IMR-90 (cell line): ENCODE results near the gene C1orf167. TPM values are rescaled to one million over a fixed set of nuclear protein-coding genes. Genes with fewer than 3 reads are reported as not detected.

Experiments
- ATAC-seq: fragments of 200-7000 bp; cut with Tn5 transposase; 2 replicates; pipeline ENCODE4 v1.9.1; 2020; ENCODE audit warnings: low read depth, mild to moderate bottlenecking, moderate library complexity
- BruUV-seq: library from RNA; stranded (reverse); fragments of 400-500 nt; replicated peaks from 2 replicates; lab custom pipeline; 2021; lab: Mats Ljungman, UMichigan
- CTCF ChIA-PET: fragments of 300-600 bp; formaldehyde crosslinking; extraction: SDS; loops from one replicate; lab custom pipeline; 2021; ENCODE audit warnings: antibody characterized with exemption; lab: Yijun Ruan, JAX
- POLR2A ChIA-PET: fragments of 300-600 bp; sonication (Branson Sonifier 250); formaldehyde crosslinking; loops from one replicate; lab custom pipeline; 2022; ENCODE audit warnings: antibody characterized with exemption; ENCODE audit not compliant: unreplicated experiment; lab: Charles Lee
- DNase-seq: peaks from one replicate; pipeline ENCODE4 v3.0.0; 2013
- H2AFZ ChIP-seq: replicated peaks from 2 replicates; pipeline ENCODE3; 2013; ENCODE audit warnings: low read length, mild to moderate bottlenecking; ENCODE audit not compliant: poor library complexity
- H2AK5ac ChIP-seq: 2 replicates; pipeline ENCODE4 v1.6.1; 2013; ENCODE audit warnings: low read depth, low read length, inconsistent platforms
- H2AK9ac ChIP-seq: replicated peaks from 2 replicates; pipeline ENCODE3; 2013; ENCODE audit warnings: mild to moderate bottlenecking, low read depth, low read length, moderate library complexity; ENCODE audit not compliant: poor library complexity
- H2BK120ac ChIP-seq: 2 replicates; pipeline ENCODE4 v1.6.1; 2013; ENCODE audit warnings: low read depth, low read length, inconsistent platforms
- H2BK15ac ChIP-seq: 3 replicates; pipeline ENCODE4 v1.6.1; 2013; ENCODE audit warnings: low read depth, low read length, inconsistent platforms
- H2BK20ac ChIP-seq: 2 replicates; pipeline ENCODE4 v1.6.1; 2013; ENCODE audit warnings: low read depth, mild to moderate bottlenecking, inconsistent platforms, low read length, moderate library complexity
- H2BK5ac ChIP-seq: 2 replicates; pipeline ENCODE4 v1.6.1; 2013; ENCODE audit warnings: mild to moderate bottlenecking, low read depth, low read length, inconsistent platforms; ENCODE audit not compliant: poor library complexity, severe bottlenecking
- H3K14ac ChIP-seq: replicated peaks from 2 replicates; pipeline ENCODE4 v1.6.1; 2013; ENCODE audit warnings: low read depth, low read length, inconsistent platforms
- H3K18ac ChIP-seq: 2 replicates; pipeline ENCODE4 v1.6.1; 2013; ENCODE audit warnings: low read depth, low read length, control low read depth
- H3K23ac ChIP-seq: 2 replicates; pipeline ENCODE4 v1.6.1; 2013; ENCODE audit warnings: low read depth, low read length, inconsistent platforms
- H3K27ac ChIP-seq: 2 replicates; pipeline ENCODE4 v1.5.1; 2013; ENCODE audit warnings: mild to moderate bottlenecking, control low read depth, low read length; ENCODE audit not compliant: insufficient read depth
- H3K27me3 ChIP-seq: 2 replicates; pipeline ENCODE4 v1.6.1; 2013; ENCODE audit warnings: low read length; ENCODE audit not compliant: control insufficient read depth, insufficient read depth
- H3K36me3 ChIP-seq: 2 replicates; pipeline ENCODE4 v1.6.1; 2013; ENCODE audit warnings: low read length, mixed read lengths; ENCODE audit not compliant: control insufficient read depth, insufficient read depth
- H3K4ac ChIP-seq: 2 replicates; pipeline ENCODE4 v1.6.1; 2013; ENCODE audit warnings: low read depth, low read length, inconsistent platforms
- H3K4me1 ChIP-seq: 2 replicates; pipeline ENCODE4 v1.6.1; 2013; ENCODE audit warnings: low read length, mixed read lengths; ENCODE audit not compliant: control insufficient read depth, insufficient read depth
- H3K4me2 ChIP-seq: 2 replicates; pipeline ENCODE4 v1.6.1; 2013; ENCODE audit warnings: low read depth, mild to moderate bottlenecking, control low read depth, low read length, moderate library complexity
- H3K4me3 ChIP-seq: 2 replicates; pipeline ENCODE4 v1.5.1; 2013; ENCODE audit warnings: low read depth, mild to moderate bottlenecking, control low read depth, low read length, moderate library complexity; ENCODE audit not compliant: insufficient read depth
- H3K56ac ChIP-seq: 2 replicates; pipeline ENCODE4 v1.6.1; 2013; ENCODE audit warnings: low read length, inconsistent platforms; ENCODE audit not compliant: insufficient read depth; ENCODE audit errors: extremely low read depth
- H3K79me1 ChIP-seq, 2 experiments: 2 replicates each; pipeline ENCODE4 v1.6.1; 2013; ENCODE audit warnings: low read length in 2 of 2, inconsistent platforms in 1 of 2, low read depth in 1 of 2
- H3K9ac ChIP-seq: 2 replicates; pipeline ENCODE4 v1.6.1; 2013; ENCODE audit warnings: low read depth, low read length, control low read depth
- H3K9me1 ChIP-seq: 2 replicates; pipeline ENCODE4 v1.6.1; 2013; ENCODE audit warnings: low read length, inconsistent platforms; ENCODE audit not compliant: insufficient read depth
- H3K9me3 ChIP-seq: 2 replicates; pipeline ENCODE4 v1.6.1; 2013; ENCODE audit warnings: low read length; ENCODE audit not compliant: control insufficient read depth, insufficient read depth
- H4K20me1 ChIP-seq: 2 replicates; pipeline ENCODE4 v1.6.1; 2013; ENCODE audit warnings: low read length, inconsistent platforms; ENCODE audit not compliant: insufficient read depth
- H4K5ac ChIP-seq: 2 replicates; pipeline ENCODE4 v1.6.1; 2013; ENCODE audit warnings: mild to moderate bottlenecking, low read depth, low read length, control low read depth
- H4K8ac ChIP-seq, 2 experiments: 2 replicates each; pipeline ENCODE4 v1.6.1; 2013; ENCODE audit warnings: low read depth in 2 of 2, low read length in 2 of 2, control low read depth in 1 of 2, inconsistent platforms in 1 of 2
- H4K91ac ChIP-seq: 2 replicates; pipeline ENCODE4 v1.6.1; 2013; ENCODE audit warnings: low read depth, low read length, inconsistent platforms; ENCODE audit not compliant: insufficient read depth
- BHLHE40 ChIP-seq: fragments of 150-350 bp; IDR thresholded peaks from 2 replicates; pipeline ENCODE4 v1.6.1; 2016; ENCODE audit warnings: mild to moderate bottlenecking, low read depth, low read length
- CEBPB ChIP-seq: IDR thresholded peaks from 2 replicates; pipeline ENCODE4 v1.6.1; 2012; ENCODE audit warnings: low read depth, low read length, improper control_type of control experiment
- CHD1 ChIP-seq: IDR thresholded peaks from 2 replicates; pipeline ENCODE4 v1.6.1; 2012; ENCODE audit warnings: low read depth, low read length, improper control_type of control experiment
- ELK1 ChIP-seq: fragments of 150-350 bp; IDR thresholded peaks from 2 replicates; pipeline ENCODE4 v1.6.1; 2016; ENCODE audit warnings: low read depth, mild to moderate bottlenecking, low read length, moderate library complexity, borderline replicate concordance
- FOS ChIP-seq: fragments of 150-350 bp; IDR thresholded peaks from 2 replicates; pipeline ENCODE4 v1.6.1; 2016; ENCODE audit warnings: low read depth, low read length
- MAFK ChIP-seq: IDR thresholded peaks from 2 replicates; pipeline ENCODE4 v1.6.1; 2012; ENCODE audit warnings: low read depth, low read length, improper control_type of control experiment
- MAZ ChIP-seq: IDR thresholded peaks from 2 replicates; pipeline ENCODE4 v1.6.1; 2012; ENCODE audit warnings: low read depth, mild to moderate bottlenecking, low read length, improper control_type of control experiment, moderate library complexity, borderline replicate concordance
- MXI1 ChIP-seq: IDR thresholded peaks from 2 replicates; pipeline ENCODE4 v1.6.1; 2012; ENCODE audit warnings: low read depth, mild to moderate bottlenecking, low read length, moderate library complexity, borderline replicate concordance
- NFE2L2 ChIP-seq: fragments of 150-350 bp; IDR thresholded peaks from 2 replicates; pipeline ENCODE4 v1.6.1; 2016; ENCODE audit warnings: low read depth, mild to moderate bottlenecking, low read length
- POLR2A ChIP-seq: IDR thresholded peaks from 2 replicates; pipeline ENCODE4 v1.6.1; 2012; ENCODE audit warnings: mild to moderate bottlenecking, low read depth, low read length
- RAD21 ChIP-seq: IDR thresholded peaks from 2 replicates; pipeline ENCODE4 v1.6.1; 2012; ENCODE audit warnings: low read length, improper control_type of control experiment
- RCOR1 ChIP-seq: IDR thresholded peaks from 2 replicates; pipeline ENCODE4 v1.6.1; 2012; ENCODE audit warnings: mild to moderate bottlenecking, low read length, improper control_type of control experiment; ENCODE audit not compliant: insufficient replicate concordance
- RFX5 ChIP-seq: IDR thresholded peaks from 2 replicates; pipeline ENCODE4 v1.8.0; 2012; ENCODE audit warnings: low read depth, mild to moderate bottlenecking, low read length, moderate library complexity
- SMC3 ChIP-seq: fragments of 150-350 bp; IDR thresholded peaks from 2 replicates; pipeline ENCODE4 v1.6.1; 2016; ENCODE audit warnings: low read depth, mild to moderate bottlenecking, antibody characterized with exemption, low read length, moderate library complexity
- USF2 ChIP-seq: fragments of 150-350 bp; IDR thresholded peaks from 2 replicates; pipeline ENCODE4 v1.6.1; 2017; ENCODE audit warnings: mild to moderate bottlenecking, antibody characterized with exemption, low read length, low read depth
- WGBS, 2 experiments: methylation state at CpG; one replicate each; pipeline versions ENCODE4 v1.1.5 to v1.1.7; 2013; ENCODE audit warnings: missing lambda C conversion rate in 2 of 2; ENCODE audit not compliant: insufficient read length in 1 of 2; ENCODE audit errors: extremely low coverage in 2 of 2; 5-methylcytosine and 5-hydroxymethylcytosine counted together
- dilution Hi-C: fragments of 300-500 bp; cut with HindIII; formaldehyde crosslinking; loops from one replicate; pipeline ENCODE4 v1.14.3; 2018; ENCODE audit warnings: low sequenced_read_pairs; ENCODE audit not compliant: unreplicated experiment
- in situ Hi-C: fragments of 300-500 bp; cut with MboI; formaldehyde crosslinking; loops from 3 replicates; pipeline ENCODE4 v1.14.3; 2019; ENCODE audit warnings: low sequenced_read_pairs, inconsistent platforms, mixed read lengths
- intact Hi-C: fragments of 100-400 bp; cut with micrococcal nuclease; formaldehyde crosslinking; loops from 2 replicates; pipeline ENCODE4 v1.10.0; 2022
- polyA plus RNA-seq, 3 experiments: library from polyadenylated mRNA; depleted of rRNA; stranded (reverse); fragments of >200 nt; gene quantifications; 2 replicates each; pipeline ENCODE4 v1.2.3, GENCODE V29; 2012; ENCODE audit warnings: low replicate concordance in 1 of 3
- total RNA-seq: library from RNA; depleted of rRNA; stranded (reverse); fragments of >200 nt; gene quantifications from 2 replicates; pipeline ENCODE4 v1.2.3, GENCODE V29; 2012
- TF ChIP-seq, protein P1 (sequence below): conservative IDR thresholded peaks from 2 replicates; pipeline ENCODE4 v1.5.1; 2012; ENCODE audit warnings: mild to moderate bottlenecking, low read depth, low read length, improper control_type of control experiment

C1orf167 gene
- total and polyA plus RNA-seq, 2 of the 4 experiments (the other 2 are of a cell fraction) = under 0.01 to 0.15 TPM

DNA sequence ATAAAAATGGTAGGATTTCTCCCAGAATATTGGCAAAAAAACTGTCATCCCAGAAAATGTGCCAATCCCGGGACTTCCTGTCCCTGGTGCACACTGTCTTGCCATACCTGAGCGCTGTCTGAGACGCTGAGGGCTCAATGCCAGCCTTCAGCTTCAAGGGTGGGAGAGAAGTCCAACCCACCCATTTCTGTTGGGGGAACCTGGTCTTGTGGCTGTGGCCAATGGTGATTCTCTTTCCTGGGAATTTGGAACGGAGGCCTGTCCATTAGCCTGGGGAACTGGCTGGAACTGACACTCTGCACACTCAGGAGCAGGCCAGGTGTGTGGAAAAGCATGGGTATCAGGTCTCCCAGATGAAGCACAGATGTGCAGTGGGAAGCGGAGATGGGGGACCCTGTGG lies 37.1 kb downstream of the C1orf167 start:
- BruUV-seq = no TSS peak
- in situ Hi-C loops (no loop called here), dilution Hi-C loops (no loop called here), intact Hi-C loops (no loop called here)
- 100% methylated on average over 1 of the region's 5 CpGs; no CpG with 5 or more reads in 1 of the 2 experiments for WGBS, 2 experiments
- Histone ChIP-seq H2BK15ac (no peak overlapping the region), H4K20me1 (no peaks in the 10 kb centered on the region), H3K4me1 (peaks cover 10% of the 10 kb centered on the region), H3K79me1 (peaks cover 0 to 27% of the 10 kb centered on the region in 2 experiments; a peak in 2 of 4 replicates), H3K9me3 (no peaks in the 10 kb centered on the region), H3K36me3 (peaks cover 41% of the 10 kb centered on the region), H4K8ac (no peak overlapping the region), H2AK9ac (no peak overlapping the region), H3K4me2 (no peak overlapping the region), H2AFZ (no peak overlapping the region), H3K27me3 (no peaks in the 10 kb centered on the region), H4K91ac (no peak overlapping the region), H3K14ac (no peak overlapping the region), H2AK5ac (no peak overlapping the region), H3K23ac (no peak overlapping the region), H3K9me1 (peaks cover 6% of the 10 kb centered on the region; the same call in 1 of the 2 replicates), H2BK120ac (no peak overlapping the region), H2BK5ac (no peak overlapping the region), H3K9ac (no peak overlapping the region), H3K56ac (no peak overlapping the region), H4K5ac (no peak overlapping the region), H3K27ac (no peak overlapping the region), H2BK20ac (no peak overlapping the region), H3K4ac (no peak overlapping the region), H3K4me3 (no peak overlapping the region), H3K18ac (no peak overlapping the region)
- no peak for ATAC-seq
- POLR2A ChIA-PET = no interaction called here
- CTCF ChIA-PET = no interaction called here
- DNase-seq = no peak
- no peak for TF ChIP-seq POLR2A
- TF ChIP-seq NFE2L2 = no peak
- TF ChIP-seq RAD21 = no peak
- no peak for TF ChIP-seq MXI1
- TF ChIP-seq CHD1 = no peak
- TF ChIP-seq RCOR1 = no peak
- no peak for TF ChIP-seq MAZ
- no peak for TF ChIP-seq SMC3
- TF ChIP-seq, protein P1, sequence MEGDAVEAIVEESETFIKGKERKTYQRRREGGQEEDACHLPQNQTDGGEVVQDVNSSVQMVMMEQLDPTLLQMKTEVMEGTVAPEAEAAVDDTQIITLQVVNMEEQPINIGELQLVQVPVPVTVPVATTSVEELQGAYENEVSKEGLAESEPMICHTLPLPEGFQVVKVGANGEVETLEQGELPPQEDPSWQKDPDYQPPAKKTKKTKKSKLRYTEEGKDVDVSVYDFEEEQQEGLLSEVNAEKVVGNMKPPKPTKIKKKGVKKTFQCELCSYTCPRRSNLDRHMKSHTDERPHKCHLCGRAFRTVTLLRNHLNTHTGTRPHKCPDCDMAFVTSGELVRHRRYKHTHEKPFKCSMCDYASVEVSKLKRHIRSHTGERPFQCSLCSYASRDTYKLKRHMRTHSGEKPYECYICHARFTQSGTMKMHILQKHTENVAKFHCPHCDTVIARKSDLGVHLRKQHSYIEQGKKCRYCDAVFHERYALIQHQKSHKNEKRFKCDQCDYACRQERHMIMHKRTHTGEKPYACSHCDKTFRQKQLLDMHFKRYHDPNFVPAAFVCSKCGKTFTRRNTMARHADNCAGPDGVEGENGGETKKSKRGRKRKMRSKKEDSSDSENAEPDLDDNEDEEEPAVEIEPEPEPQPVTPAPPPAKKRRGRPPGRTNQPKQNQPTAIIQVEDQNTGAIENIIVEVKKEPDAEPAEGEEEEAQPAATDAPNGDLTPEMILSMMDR = no peak
- TF ChIP-seq USF2 = no peak
- TF ChIP-seq ELK1 = no peak
- TF ChIP-seq BHLHE40 = no peak
- no peak for TF ChIP-seq MAFK
- no peak for TF ChIP-seq CEBPB
- TF ChIP-seq FOS = no peak
- no peak for TF ChIP-seq RFX5
